Gastrocnemius medialis (tissue), 4 donors: ENCODE results near the gene DYSF. TPM values are rescaled to one million over a fixed set of nuclear protein-coding genes. Genes with fewer than 3 reads are reported as not detected.

Experiments used
- ATAC-seq, 2 donors: fragments of 150-250 bp; one replicate each; pipeline ENCODE4 v1.9.1; 2016
- DNase-seq, 2 donors: peaks; one replicate each; pipeline ENCODE4 v3.0.0-alpha.2; 2019
- H3K27ac ChIP-seq, 4 donors: fragments of 200-600 bp; sonication (generic); 1 replicate in 1 of 4; 2 replicates in 3 of 4; pipeline ENCODE4 v1.5.1; 2016 to 2018; ENCODE audit warnings: mild to moderate bottlenecking in 2 of 4, moderate library complexity in 1 of 4
- H3K27me3 ChIP-seq, 3 donors: fragments of 200-600 bp; sonication (generic) in 2 of 3; 1 replicate in 1 of 3; 2 replicates in 2 of 3; pipeline versions ENCODE4 v1.5.1 to v1.6.0; 2016 to 2019; ENCODE audit warnings: mild to moderate bottlenecking in 1 of 3, moderate library complexity in 1 of 3
- H3K36me3 ChIP-seq, 2 donors: fragments of 200-600 bp; sonication (generic) in 1 of 2; one replicate each; pipeline ENCODE4 v1.5.1; 2017 to 2018
- H3K4me1 ChIP-seq, 2 donors: fragments of 200-600 bp; sonication (generic) in 1 of 2; one replicate each; pipeline ENCODE4 v1.5.1; 2016 to 2017; ENCODE audit warnings: mild to moderate bottlenecking in 2 of 2
- H3K4me3 ChIP-seq, 4 donors: fragments of 200-600 bp; sonication (generic) in 3 of 4; 1 replicate in 1 of 4; 2 replicates in 3 of 4; pipeline ENCODE4 v1.5.1; 2016 to 2019; ENCODE audit warnings: mild to moderate bottlenecking in 2 of 4
- H3K9me3 ChIP-seq, 3 donors: fragments of 200-600 bp; sonication (generic) in 2 of 3; 1 replicate in 1 of 3; 2 replicates in 2 of 3; pipeline ENCODE4 v1.5.1; 2016 to 2019
- CTCF ChIP-seq, 5 experiments: fragments of 450-650 bp in 3 of 5; fragments of 200-600 bp in 2 of 5; sonication (generic) in 2 of 5; IDR thresholded peaks in 4 of 5; conservative IDR thresholded peaks in 1 of 5; 1 replicate in 4 of 5; 2 replicates in 1 of 5; pipeline ENCODE4 v1.5.1; 2016 to 2019; ENCODE audit warnings: antibody characterized with exemption in 5 of 5, mild to moderate bottlenecking in 3 of 5, moderate library complexity in 3 of 5
- POLR2A ChIP-seq, 2 donors: fragments of 450-650 bp; IDR thresholded peaks; one replicate each; pipeline ENCODE4 v1.6.1; 2017; ENCODE audit warnings: antibody characterized with exemption in 2 of 2, mild to moderate bottlenecking in 2 of 2, moderate library complexity in 2 of 2
- in situ Hi-C, 4 donors: fragments of 200-750 bp; cut with MboI; loops; one replicate each; pipeline versions ENCODE4 v1.15.0 to v1.8.0; 2017; ENCODE audit warnings: low sequenced_read_pairs in 4 of 4
- intact Hi-C: fragments of 100-400 bp; cut with DNase I; formaldehyde crosslinking; loops from one replicate; pipeline ENCODE4 v1.15.1; 2023; ENCODE audit warnings: low total_unique reads
- total RNA-seq, 4 donors: library from RNA; depleted of rRNA; stranded (reverse); fragments of >200 nt; gene quantifications; one replicate each; pipeline versions ENCODE4 v1.1.0 to v1.2.3, GENCODE V29; 2016

DYSF gene
- total RNA-seq, 4 donors from 2014 or later = 40.7 to 267 (median 153) TPM

- intact Hi-C loops (no loop called here), in situ Hi-C loops (no loop called here)
- H3K36me3 ChIP-seq = peaks cover 0 to 58% of the 10 kb centered on the region in 2 donors
- H3K27ac ChIP-seq = no peak overlapping the region
- no peaks in the 10 kb centered on the region for H3K9me3 ChIP-seq
- no peak for TF ChIP-seq CTCF (IDR thresholded peaks at IDR 0.05 in 4 of 5, conservative IDR thresholded peaks at IDR 0.05 in 1 of 5)
- no peak for TF ChIP-seq POLR2A (IDR thresholded peaks at IDR 0.05)
- DNase-seq = no peak
- no peak for ATAC-seq
- H3K4me1 ChIP-seq = no peaks in the 10 kb centered on the region
- H3K27me3 ChIP-seq = no peaks in the 10 kb centered on the region
- H3K4me3 ChIP-seq = no peak overlapping the region
Measured at GRCh38 chr2:71592181-71592711, 138.9 kb downstream of the DYSF start.

GRCh38 chr2:71595569-71595968 lies 142.2 kb downstream of the DYSF start:
- no peak for ATAC-seq
- intact Hi-C loops (no loop called here), in situ Hi-C loops (no loop called here)
- Histone ChIP-seq H3K4me1 (no peaks in the 10 kb centered on the region), H3K4me3 (no peak overlapping the region), H3K27ac (no peak overlapping the region), H3K36me3 (peaks cover 0 to 68% of the 10 kb centered on the region in 2 donors), H3K9me3 (no peaks in the 10 kb centered on the region), H3K27me3 (no peaks in the 10 kb centered on the region)
- DNase-seq = no peak
- TF ChIP-seq POLR2A (IDR thresholded peaks at IDR 0.05) (no peak), CTCF (IDR thresholded peaks at IDR 0.05 in 4 of 5, conservative IDR thresholded peaks at IDR 0.05 in 1 of 5) (no peak)

DNA sequence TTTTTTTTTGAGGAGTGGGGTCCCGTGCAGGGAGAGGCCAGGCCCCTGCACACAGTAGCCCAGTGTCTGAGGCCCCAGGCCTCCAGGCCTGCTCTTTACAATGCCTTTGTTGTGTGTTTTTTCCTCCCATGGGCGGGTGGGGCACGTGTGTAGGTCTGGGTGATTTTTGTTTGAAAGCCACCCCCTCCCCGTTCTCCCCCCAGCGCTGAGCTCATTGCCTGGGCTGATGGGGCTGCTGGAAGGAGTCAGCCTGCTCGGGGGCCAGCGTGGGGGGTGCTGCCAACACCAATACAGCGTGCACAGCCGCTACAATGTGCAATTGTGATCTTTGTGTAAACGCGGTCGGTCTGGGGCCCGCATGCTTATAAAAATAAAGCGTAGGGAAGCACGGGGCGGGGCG lies 142.7 kb downstream of the DYSF start:
- intact Hi-C loops (no loop called here), in situ Hi-C loops (no loop called here)
- no peak for TF ChIP-seq CTCF (IDR thresholded peaks at IDR 0.05 in 4 of 5, conservative IDR thresholded peaks at IDR 0.05 in 1 of 5)
- TF ChIP-seq POLR2A (IDR thresholded peaks at IDR 0.05) = no peak
- Histone ChIP-seq H3K4me1 (no peaks in the 10 kb centered on the region), H3K9me3 (no peaks in the 10 kb centered on the region), H3K27me3 (no peaks in the 10 kb centered on the region), H3K4me3 (no peak overlapping the region), H3K36me3 (peaks cover 0 to 67% of the 10 kb centered on the region in 2 donors), H3K27ac (no peak overlapping the region)
- DNase-seq (no peak), ATAC-seq (no peak)

- H3K36me3 ChIP-seq = peaks cover 0 to 64% of the 10 kb centered on the region in 2 donors
- TF ChIP-seq CTCF (IDR thresholded peaks at IDR 0.05 in 4 of 5, conservative IDR thresholded peaks at IDR 0.05 in 1 of 5) = no peak
- no peak for TF ChIP-seq POLR2A (IDR thresholded peaks at IDR 0.05)
- H3K27me3 ChIP-seq = no peaks in the 10 kb centered on the region
- ATAC-seq (no peak), DNase-seq (no peak)
- no peaks in the 10 kb centered on the region for H3K4me1 ChIP-seq
- H3K4me3 ChIP-seq = no peak overlapping the region
- intact Hi-C loops = no loop called here
- no peaks in the 10 kb centered on the region for H3K9me3 ChIP-seq
- no peak overlapping the region for H3K27ac ChIP-seq
- in situ Hi-C loops = no loop called here
Measured at GRCh38 chr2:71597756-71598155, 144.4 kb downstream of the DYSF start.

- peaks cover under 1% of the 10 kb centered on the region in 2 donors for H3K4me1 ChIP-seq
- TF ChIP-seq CTCF (IDR thresholded peaks at IDR 0.05 in 4 of 5, conservative IDR thresholded peaks at IDR 0.05 in 1 of 5) = no peak
- TF ChIP-seq POLR2A (IDR thresholded peaks at IDR 0.05) = no peak
- DNase-seq = no peak
- H3K9me3 ChIP-seq = no peaks in the 10 kb centered on the region
- H3K36me3 ChIP-seq = peaks cover 0 to 67% of the 10 kb centered on the region in 2 donors
- ATAC-seq = no peak
- intact Hi-C loops = no loop called here
- no peak overlapping the region for H3K4me3 ChIP-seq
- in situ Hi-C loops = no loop called here
- H3K27me3 ChIP-seq = no peaks in the 10 kb centered on the region
- no peak overlapping the region for H3K27ac ChIP-seq
Measured at GRCh38 chr2:71598526-71598925, 145.2 kb downstream of the DYSF start.
